Breast epithelium (tissue), 4 donors: ENCODE results near the gene CCDC121. TPM values are rescaled to one million over a fixed set of nuclear protein-coding genes. Genes with fewer than 3 reads are reported as not detected.

Experiments
- DNase-seq, 2 donors: peaks; one replicate each; pipeline ENCODE4 v3.0.0-alpha.2; 2019; ENCODE audit warnings: low spot score in 2 of 2
- H3K27ac ChIP-seq, 2 donors: fragments of 200-600 bp; sonication (generic) in 1 of 2; one replicate each; pipeline ENCODE4 v1.5.1; 2016 to 2019; ENCODE audit warnings: mild to moderate bottlenecking in 1 of 2
- H3K27me3 ChIP-seq, 2 donors: fragments of 200-600 bp; sonication (generic) in 1 of 2; one replicate each; pipeline versions ENCODE4 v1.5.1 to v1.6.0; 2017 to 2019; ENCODE audit warnings: control low read depth in 1 of 2, mild to moderate bottlenecking in 1 of 2
- H3K36me3 ChIP-seq: fragments of 200-600 bp; one replicate; pipeline ENCODE4 v1.5.1; 2019
- H3K4me1 ChIP-seq, 2 donors: fragments of 200-600 bp; sonication (generic); one replicate each; pipeline ENCODE4 v1.5.1; 2016 to 2019; ENCODE audit warnings: control low read depth in 1 of 2
- H3K4me3 ChIP-seq, 3 donors: fragments of 200-600 bp; sonication (generic); 1 replicate in 2 of 3; 2 replicates in 1 of 3; pipeline ENCODE4 v1.5.1; 2016 to 2019; ENCODE audit warnings: mild to moderate bottlenecking in 3 of 3, moderate library complexity in 2 of 3
- H3K9me3 ChIP-seq, 2 donors: fragments of 200-600 bp; sonication (generic) in 1 of 2; one replicate each; pipeline ENCODE4 v1.5.1; 2016 to 2019; ENCODE audit warnings: control low read depth in 1 of 2
- CTCF ChIP-seq, 3 donors: fragments of 450-650 bp; IDR thresholded peaks; one replicate each; pipeline ENCODE4 v1.5.1; 2016 to 2017; ENCODE audit warnings: antibody characterized with exemption in 3 of 3, mild to moderate bottlenecking in 3 of 3, moderate library complexity in 3 of 3
- POLR2A ChIP-seq: fragments of 450-650 bp; IDR thresholded peaks from one replicate; pipeline ENCODE4 v1.6.1; 2016; ENCODE audit warnings: antibody characterized with exemption, mild to moderate bottlenecking, moderate library complexity
- POLR2AphosphoS5 ChIP-seq, 3 donors: sonication (generic); formaldehyde crosslinking; IDR thresholded peaks; one replicate each; pipeline ENCODE4 v1.6.1; 2017; ENCODE audit warnings: antibody characterized with exemption in 3 of 3
- intact Hi-C: fragments of 100-400 bp; cut with DNase I; formaldehyde crosslinking; loops from one replicate; pipeline ENCODE4 v1.15.1; 2023; ENCODE audit warnings: low total_unique reads
- total RNA-seq, 3 donors: library from RNA; depleted of rRNA; stranded (reverse); fragments of >200 nt; gene quantifications; one replicate each; pipeline ENCODE4 v1.1.0, GENCODE V29; 2016

CCDC121 gene
- total RNA-seq, 3 donors from 2014 or later: 4.9 to 8.9 (median 5.1) TPM

- H3K36me3 ChIP-seq: peaks cover 6% of the 10 kb centered on the region
- intact Hi-C loops: no loop called here
- no peak overlapping the region for H3K27ac ChIP-seq
- H3K27me3 ChIP-seq: no peaks in the 10 kb centered on the region
- no peak for TF ChIP-seq POLR2AphosphoS5 (IDR thresholded peaks at IDR 0.05)
- TF ChIP-seq CTCF (IDR thresholded peaks at IDR 0.05): no peak
- TF ChIP-seq POLR2A: no peak
- no peaks in the 10 kb centered on the region for H3K4me1 ChIP-seq
- DNase-seq: no peak
- no peaks in the 10 kb centered on the region for H3K9me3 ChIP-seq
- no peak overlapping the region for H3K4me3 ChIP-seq
Observed at GRCh38 chr2:27655155-27655951, 26.5 kb upstream of the CCDC121 start.

- peaks cover 6% of the 10 kb centered on the region for H3K36me3 ChIP-seq
- no peak overlapping the region for H3K27ac ChIP-seq
- no peaks in the 10 kb centered on the region for H3K9me3 ChIP-seq
- DNase-seq: no peak
- H3K4me1 ChIP-seq: no peaks in the 10 kb centered on the region
- H3K4me3 ChIP-seq: no peak overlapping the region
- intact Hi-C loops: no loop called here
- TF ChIP-seq CTCF (IDR thresholded peaks at IDR 0.05): no peak
- no peak for TF ChIP-seq POLR2AphosphoS5 (IDR thresholded peaks at IDR 0.05)
- no peak for TF ChIP-seq POLR2A
- no peaks in the 10 kb centered on the region for H3K27me3 ChIP-seq
Observed at GRCh38 chr2:27653397-27653796, 24.6 kb upstream of the CCDC121 start.

- peaks cover 6% of the 10 kb centered on the region for H3K36me3 ChIP-seq
- H3K4me1 ChIP-seq: no peaks in the 10 kb centered on the region
- no peaks in the 10 kb centered on the region for H3K27me3 ChIP-seq
- TF ChIP-seq POLR2A (no peak), CTCF (IDR thresholded peaks at IDR 0.05) (no peak), POLR2AphosphoS5 (IDR thresholded peaks at IDR 0.05) (no peak)
- no peak for DNase-seq
- no peak overlapping the region for H3K4me3 ChIP-seq
- no peaks in the 10 kb centered on the region for H3K9me3 ChIP-seq
- no peak overlapping the region for H3K27ac ChIP-seq
- intact Hi-C loops: no loop called here
Observed at GRCh38 chr2:27652790-27653189, 24.0 kb upstream of the CCDC121 start.

- Histone ChIP-seq H3K36me3 (peaks cover 5% of the 10 kb centered on the region), H3K9me3 (no peaks in the 10 kb centered on the region), H3K4me3 (no peak overlapping the region), H3K27me3 (no peaks in the 10 kb centered on the region), H3K4me1 (no peaks in the 10 kb centered on the region), H3K27ac (no peak overlapping the region)
- DNase-seq: no peak
- intact Hi-C loops: no loop called here
- TF ChIP-seq POLR2A (no peak), CTCF (IDR thresholded peaks at IDR 0.05) (no peak), POLR2AphosphoS5 (IDR thresholded peaks at IDR 0.05) (no peak)
Observed at GRCh38 chr2:27652341-27652740, 23.5 kb upstream of the CCDC121 start.

GRCh38 chr2:27651056-27651455, 22.2 kb upstream of the CCDC121 start:
- no peaks in the 10 kb centered on the region for H3K4me1 ChIP-seq
- intact Hi-C loops: no loop called here
- DNase-seq: no peak
- TF ChIP-seq POLR2A (no peak), POLR2AphosphoS5 (IDR thresholded peaks at IDR 0.05) (no peak), CTCF (IDR thresholded peaks at IDR 0.05) (no peak)
- H3K9me3 ChIP-seq: no peaks in the 10 kb centered on the region
- no peak overlapping the region for H3K27ac ChIP-seq
- no peaks in the 10 kb centered on the region for H3K27me3 ChIP-seq
- no peak overlapping the region for H3K4me3 ChIP-seq
- no peaks in the 10 kb centered on the region for H3K36me3 ChIP-seq
